MM.1S (cell line): Measurements from ENCODE around the gene PLA2G6.

Experiments used
- CTCF ChIP-seq: fragments of 300-600 bp; sonication (generic); IDR thresholded peaks from 2 replicates; pipeline ENCODE4 v1.5.1; 2016; ENCODE audit warnings: antibody characterized with exemption, low read length, mixed read lengths
- EZH2phosphoT487 ChIP-seq: fragments of 300-600 bp; sonication (generic); IDR thresholded peaks from 2 replicates; pipeline ENCODE4 v1.6.1; 2018; ENCODE audit warnings: antibody characterized with exemption, low read length

- TF ChIP-seq CTCF (no peak), EZH2phosphoT487 (no peak)
Observed at GRCh38 chr22:38077096-38077495, 104.5 kb downstream of the PLA2G6 start.
